Measurements from ENCODE around the gene AZGP1.

GRCh38 chr7:99943641-99944496, 32.0 kb downstream of the AZGP1 start:
- no peak for TF ChIP-seq CTCF (IDR thresholded peaks at IDR 0.05; ENCODE audit: low read length)
- TF ChIP-seq EZH2phosphoT487 (IDR thresholded peaks at IDR 0.05; ENCODE audit: low read length) = no peak

Data from MM.1S (cell line).